Heart right ventricle (tissue), 16 donors: ENCODE data around the gene TRANK1. TPM values are rescaled to one million over a fixed set of nuclear protein-coding genes. Genes with fewer than 3 reads are reported as not detected.
"Not testable (repeated sequence)": the region's sequence is repeated elsewhere in the genome, so short reads cannot be mapped to it uniquely, and the experiment has no call there.

Source experiments
- ATAC-seq, 8 donors: fragments of 200-7000 bp; cut with Tn5 transposase; one replicate each; pipeline ENCODE4 v1.9.1; 2020; ENCODE audit warnings: mild to moderate bottlenecking in 8 of 8, moderate library complexity in 8 of 8, moderate number of reproducible peaks in 1 of 8
- DNase-seq, 2 donors: peaks; one replicate each; pipeline ENCODE4 v3.0.0-alpha.2; 2020
- H3K27ac ChIP-seq, 10 donors: fragments of 200-600 bp; sonication (generic) in 2 of 10; one replicate each; pipeline versions ENCODE4 v1.5.0 to v1.8.0; 2020 to 2022; ENCODE audit warnings: mild to moderate bottlenecking in 3 of 10
- H3K27me3 ChIP-seq, 7 donors: fragments of 200-600 bp; one replicate each; pipeline ENCODE4 v1.8.0; 2021 to 2022; ENCODE audit warnings: mild to moderate bottlenecking in 2 of 7
- H3K36me3 ChIP-seq, 9 donors: fragments of 200-600 bp; sonication (generic) in 1 of 9; one replicate each; pipeline versions ENCODE4 v1.5.0 to v1.8.0; 2020 to 2022; ENCODE audit warnings: mild to moderate bottlenecking in 2 of 9
- H3K4me1 ChIP-seq, 9 donors: fragments of 200-600 bp; sonication (generic) in 1 of 9; one replicate each; pipeline versions ENCODE4 v1.5.0 to v1.8.0; 2020 to 2022; ENCODE audit warnings: mild to moderate bottlenecking in 4 of 9
- H3K4me3 ChIP-seq, 10 donors: fragments of 200-600 bp; sonication (generic) in 2 of 10; one replicate each; pipeline versions ENCODE4 v1.5.0 to v1.8.0; 2020 to 2022; ENCODE audit warnings: mild to moderate bottlenecking in 7 of 10, moderate library complexity in 2 of 10
- H3K9me3 ChIP-seq, 11 donors: fragments of 200-600 bp in 10 of 11; sonication (generic) in 2 of 11; one replicate each; pipeline versions ENCODE4 v1.5.0 to v1.8.0; 2013 to 2022; ENCODE audit warnings: mild to moderate bottlenecking in 2 of 11, control low read depth in 1 of 11, moderate library complexity in 1 of 11
- WGBS, 2 donors: extraction: QIAGEN DNeasy Blood & Tissue Kit; methylation state at CpG; one replicate each; pipeline ENCODE4 v1.1.7; 2013; ENCODE audit warnings: inconsistent platforms in 1 of 2; 5-methylcytosine and 5-hydroxymethylcytosine counted together
- intact Hi-C, 10 donors: fragments of 100-400 bp; cut with DNase I; formaldehyde crosslinking; loops; one replicate each; pipeline versions ENCODE4 v1.11.1 to v1.14.2; 2022
- polyA plus RNA-seq, 2 donors: library from polyadenylated mRNA; stranded (reverse); fragments of 200-250 nt; gene quantifications; one replicate each; pipeline ENCODE4 v1.2.3, GENCODE V29; 2013
- total RNA-seq, 10 donors: library from RNA; stranded (reverse); fragmentation: NEBNext Ultra II Directional in 3 of 10; extraction: Animal tissue kit (Norgen Biotek cat#: 25700) in 3 of 10; gene quantifications; one replicate each; pipeline versions ENCODE4 v1.2.1 to v1.2.4, GENCODE V29; 2021 to 2023
- TF ChIP-seq, protein P1 (sequence below), 9 donors: fragments of 200-600 bp; sonication (generic) in 2 of 9; IDR thresholded peaks; one replicate each; pipeline versions ENCODE4 v1.5.0 to v1.8.0; 2021 to 2022; ENCODE audit warnings: antibody characterized with exemption in 9 of 9, mild to moderate bottlenecking in 5 of 9, moderate library complexity in 1 of 9
- donor health status: Arrhythmogenic right ventricular cardiomyopathy.
- donor health status: ischemic (EF 13 %, LVEDD 7.1; RV severe dilation, severe dysfunction).
- donor health status: healthy with polysubstance abuse.
- donor health status: DM: no; HTN: yes; CAD: no.
- donor health status: DM: no; HTN: no; CAD: no.
- donor health status: ischemic (EF 25% LVEDD 6.9; RV normal size, moderate dysfunction).
- donor health status: ischemic (EF 25% LVEDD 5.7; RV mildly dilated, moderate dysfunction).
- donor health status: healthy.
- donor health status: DM: yes; HTN: yes; CAD: no.
- donor health status: Ischemic cardiomyopathy.
- donor health status: ischemic (EF 35%, LVEDD 5.7; RV mildly dilated, moderate dysfunction).
- donor health status: nonischemic (EF 11% LVEDD 7.7; RV severe dilation, severe dysfunction).
- donor health status: DM: yes; HTN: yes; CAD: no.
- donor health status: PGD.
- donor health status: ischemic (EF 29% LVEDD 5.4; RV normal size, mild dysfunction).
- donor health status: nonischemic (EF 23%, LVEDD 6.1; RV moderate dilation, normal function).

The TRANK1 gene
- total and polyA plus RNA-seq, 12 donors = 1.3 to 20.8 (median 4.9) TPM

DNA sequence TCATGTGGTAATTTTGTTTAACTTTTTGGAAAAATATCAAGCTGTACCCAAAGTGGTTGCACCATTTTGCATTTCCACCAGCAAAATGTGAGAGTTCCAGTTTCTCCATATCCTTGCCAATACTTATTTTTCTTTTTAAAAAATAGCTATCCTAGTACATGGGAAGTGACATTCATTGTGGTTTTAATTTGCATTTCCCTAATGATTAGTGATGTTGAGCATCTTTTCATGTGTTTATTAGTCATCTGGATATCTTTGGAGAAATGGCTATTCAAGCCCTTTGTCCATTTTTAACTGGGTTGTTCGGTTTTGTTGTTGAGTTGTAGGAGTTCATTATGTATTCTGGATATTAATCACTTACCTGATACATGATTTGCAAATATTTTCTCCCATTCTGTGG, 19.5 kb upstream of the TRANK1 start:
- intact Hi-C loops = no loop called here
- 91 to 97% methylated on average over 1 of the region's 1 CpG for WGBS, 2 donors
- TF ChIP-seq, protein P1, sequence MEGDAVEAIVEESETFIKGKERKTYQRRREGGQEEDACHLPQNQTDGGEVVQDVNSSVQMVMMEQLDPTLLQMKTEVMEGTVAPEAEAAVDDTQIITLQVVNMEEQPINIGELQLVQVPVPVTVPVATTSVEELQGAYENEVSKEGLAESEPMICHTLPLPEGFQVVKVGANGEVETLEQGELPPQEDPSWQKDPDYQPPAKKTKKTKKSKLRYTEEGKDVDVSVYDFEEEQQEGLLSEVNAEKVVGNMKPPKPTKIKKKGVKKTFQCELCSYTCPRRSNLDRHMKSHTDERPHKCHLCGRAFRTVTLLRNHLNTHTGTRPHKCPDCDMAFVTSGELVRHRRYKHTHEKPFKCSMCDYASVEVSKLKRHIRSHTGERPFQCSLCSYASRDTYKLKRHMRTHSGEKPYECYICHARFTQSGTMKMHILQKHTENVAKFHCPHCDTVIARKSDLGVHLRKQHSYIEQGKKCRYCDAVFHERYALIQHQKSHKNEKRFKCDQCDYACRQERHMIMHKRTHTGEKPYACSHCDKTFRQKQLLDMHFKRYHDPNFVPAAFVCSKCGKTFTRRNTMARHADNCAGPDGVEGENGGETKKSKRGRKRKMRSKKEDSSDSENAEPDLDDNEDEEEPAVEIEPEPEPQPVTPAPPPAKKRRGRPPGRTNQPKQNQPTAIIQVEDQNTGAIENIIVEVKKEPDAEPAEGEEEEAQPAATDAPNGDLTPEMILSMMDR (IDR thresholded peaks at IDR 0.05) = no peak

DNA sequence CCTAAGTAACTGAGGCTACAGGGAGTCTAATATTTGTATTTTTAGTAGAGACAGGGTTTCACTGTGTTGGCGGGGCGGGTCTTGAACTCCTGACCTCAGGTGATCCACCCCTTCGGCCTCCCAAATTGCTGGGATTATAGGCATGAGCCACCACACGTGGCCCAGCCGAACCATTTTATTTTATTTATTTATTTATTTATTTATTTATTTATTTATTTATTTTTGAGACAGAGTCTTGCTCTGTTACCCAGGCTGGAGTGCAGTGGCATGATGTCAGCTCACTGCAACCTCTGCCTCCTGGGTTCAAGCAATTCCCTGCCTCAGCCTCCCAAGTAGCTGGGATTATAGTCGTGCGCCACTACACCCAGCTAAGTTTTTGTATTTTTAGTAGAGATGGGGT, 18.2 kb upstream of the TRANK1 start:
- H3K27me3 ChIP-seq, intact Hi-C loops, H3K9me3 ChIP-seq, H3K36me3 ChIP-seq, H3K4me3 ChIP-seq, ATAC-seq, DNase-seq, H3K4me1 ChIP-seq, H3K27ac ChIP-seq: not testable (repeated sequence)
- 97 to 98% methylated on average over 7 of the region's 7 CpGs for WGBS, 2 donors

More for the DNA sequence above, 19.5 kb upstream of the TRANK1 start:
- Histone ChIP-seq H3K36me3 (no peaks in the 10 kb centered on the region), H3K9me3 (no peaks in the 10 kb centered on the region), H3K4me1 (peaks cover 0 to 4% (median 0%) of the 10 kb centered on the region in 9 donors), H3K27ac (no peak overlapping the region), H3K4me3 (no peak overlapping the region), H3K27me3 (no peaks in the 10 kb centered on the region)
- no peak for ATAC-seq
- no peak for DNase-seq

DNA sequence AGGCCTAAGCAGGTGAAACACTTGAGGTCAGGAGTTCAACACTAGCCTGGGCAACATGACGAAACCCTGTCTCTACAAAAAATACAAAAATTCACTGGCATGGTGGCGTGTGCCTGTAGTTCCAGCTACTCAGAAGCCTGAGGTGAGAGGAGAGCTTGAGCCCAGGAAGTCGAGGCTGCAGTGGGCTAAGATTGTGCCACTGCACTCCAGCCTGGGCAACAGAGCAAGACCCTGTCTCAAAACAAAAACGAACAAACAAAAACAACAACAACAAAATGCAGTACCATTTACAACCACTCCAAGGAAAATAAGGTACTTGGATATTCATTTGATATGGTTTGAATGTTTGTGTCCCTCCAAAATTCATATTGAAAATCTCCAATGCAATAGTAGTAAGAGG, 15.6 kb upstream of the TRANK1 start:
- TF ChIP-seq, protein P1 (IDR thresholded peaks at IDR 0.05) = peak in 1 of 9 donors; percentile 36
- Histone ChIP-seq H3K27me3 (no peaks in the 10 kb centered on the region), H3K9me3 (no peaks in the 10 kb centered on the region), H3K27ac (no peak overlapping the region), H3K4me3 (no peak overlapping the region), H3K36me3 (no peaks in the 10 kb centered on the region), H3K4me1 (peaks cover 0 to 14% (median 9%) of the 10 kb centered on the region in 9 donors)
- WGBS, 2 donors = 89 to 96% methylated on average over 4 of the region's 4 CpGs
- intact Hi-C loops = no loop called here
- no peak for DNase-seq
- ATAC-seq = no peak

DNA sequence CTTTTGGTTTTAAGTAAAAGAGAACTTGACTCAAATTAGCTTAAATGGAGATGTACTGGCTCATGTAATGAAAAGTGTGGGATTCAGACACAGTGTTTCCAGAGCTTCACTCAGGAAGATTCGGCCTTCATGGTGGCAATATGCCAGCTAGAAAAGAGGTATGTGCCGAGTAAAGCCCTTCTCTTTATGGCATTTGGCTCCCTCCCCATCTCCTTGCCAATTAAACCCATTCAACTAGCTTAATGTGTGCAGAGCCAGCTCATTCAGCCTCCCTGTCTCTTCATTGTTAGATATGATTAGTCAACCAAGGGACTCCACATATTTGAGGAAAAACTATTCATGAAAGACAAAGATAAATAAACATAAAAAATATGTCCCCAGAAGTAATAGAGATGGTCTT, 15.0 kb upstream of the TRANK1 start:
- Histone ChIP-seq H3K27me3 (no peaks in the 10 kb centered on the region), H3K9me3 (no peaks in the 10 kb centered on the region), H3K4me3 (no peak overlapping the region), H3K4me1 (peaks cover 0 to 14% (median 9%) of the 10 kb centered on the region in 9 donors), H3K27ac (no peak overlapping the region), H3K36me3 (no peaks in the 10 kb centered on the region)
- 14 to 36% methylated on average over 2 of the region's 2 CpGs for WGBS, 2 donors
- intact Hi-C loops = loop anchor here (2.0 to 10.0 kb wide), 9 partner anchors 53 to 233 kb away; no protein-coding TSS in a partner anchor
- ATAC-seq (no peak), DNase-seq (no peak)
- TF ChIP-seq, protein P1 (IDR thresholded peaks at IDR 0.05) = no peak

DNA sequence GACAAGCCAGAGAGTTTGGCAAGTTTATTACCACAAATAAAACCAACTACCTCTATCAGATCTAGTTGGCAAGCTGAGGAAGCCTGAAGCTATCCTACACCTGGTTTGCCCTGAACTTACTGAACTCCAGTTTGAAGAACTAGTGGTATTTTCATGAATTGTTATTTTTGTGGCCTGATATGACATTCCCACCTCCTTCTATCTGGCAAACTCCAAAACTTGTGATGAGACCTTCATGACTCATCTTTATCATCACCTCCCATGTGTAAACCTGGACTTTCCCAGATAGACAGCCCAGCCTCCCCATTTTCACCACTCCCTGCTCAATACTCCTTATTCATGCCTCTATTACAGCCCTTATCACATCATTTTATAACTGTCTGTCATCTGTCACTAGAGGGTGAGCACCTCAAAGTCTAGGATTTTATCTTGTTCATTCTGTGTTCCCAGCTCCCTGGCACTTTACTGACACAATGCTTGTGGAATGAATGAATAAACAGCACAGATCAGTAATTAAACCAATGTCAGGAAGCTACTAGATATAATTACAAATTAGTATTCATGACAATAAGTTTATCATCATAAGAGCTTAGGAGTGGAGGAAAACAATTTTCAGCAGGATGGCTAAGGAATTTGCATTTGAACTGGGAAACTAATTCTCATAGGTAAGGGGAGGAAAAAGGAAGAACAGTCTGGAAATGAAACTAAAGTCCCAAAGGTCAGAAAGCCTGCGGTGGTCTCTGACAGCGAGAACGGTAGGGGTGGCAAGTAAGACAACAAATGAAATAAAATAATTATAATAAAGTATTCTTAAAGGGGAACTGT, 13.2 kb upstream of the TRANK1 start:
- intact Hi-C loops = loop anchor here (1.0 to 10.0 kb wide), 10 partner anchors 51 to 231 kb away; no protein-coding TSS in a partner anchor
- 23 to 63% methylated on average over 3 of the region's 3 CpGs for WGBS, 2 donors

More for the DNA sequence above, 13.2 kb upstream of the TRANK1 start:
- H3K9me3 ChIP-seq = no peaks in the 10 kb centered on the region
- peaks cover 0 to 14% (median 9%) of the 10 kb centered on the region in 9 donors for H3K4me1 ChIP-seq
- no peaks in the 10 kb centered on the region for H3K36me3 ChIP-seq
- H3K27ac ChIP-seq = no peak overlapping the region
- H3K4me3 ChIP-seq = no peak overlapping the region
- peak in 2 of 8 donors; percentile 41 to 55 for ATAC-seq
- TF ChIP-seq, protein P1 (IDR thresholded peaks at IDR 0.05) = no peak
- no peak for DNase-seq
- no peaks in the 10 kb centered on the region for H3K27me3 ChIP-seq
